NCI-H146 treated with DMSO at 0.1 percent for 48 hours (cell line): ENCODE data around the gene LIPJ.

Experiments used
- DNase-seq: peaks from one replicate; lab custom pipeline; 2025; ENCODE audit not compliant: unreplicated experiment; lab: John Stamatoyannopoulos, UW

Gene LIPJ

GRCh38 chr10:88586462-88586861 lies at the start of gene LIPJ:
TSS of gene LIPJ (plus strand) at chr10:88586762. CDS start at chr10:88590688, 3,926 bp downstream.
- DNase-seq: no peak

- DNase-seq: no peak
Observed at GRCh38 chr10:88537322-88537721, 49.2 kb upstream of the LIPJ start.

- DNase-seq: no peak
Observed at GRCh38 chr10:88538048-88538447, 48.5 kb upstream of the LIPJ start.

- no peak for DNase-seq
Observed at GRCh38 chr10:88540351-88540750, 46.2 kb upstream of the LIPJ start.

- DNase-seq: no peak
Observed at GRCh38 chr10:88541116-88541626, 45.4 kb upstream of the LIPJ start.

GRCh38 chr10:88542522-88542921 lies 44.0 kb upstream of the LIPJ start:
- DNase-seq: no peak

- DNase-seq: no peak
Observed at GRCh38 chr10:88544140-88544870, 42.3 kb upstream of the LIPJ start.

GRCh38 chr10:88545359-88545758 lies 41.2 kb upstream of the LIPJ start:
- DNase-seq: no peak

- DNase-seq: no peak
Observed at GRCh38 chr10:88546497-88546896, 40.1 kb upstream of the LIPJ start.

- no peak for DNase-seq
Observed at GRCh38 chr10:88551246-88551645, 35.3 kb upstream of the LIPJ start.

GRCh38 chr10:88553116-88553752 lies 33.3 kb upstream of the LIPJ start:
- peak; percentile 20 for DNase-seq

- DNase-seq: no peak
Observed at GRCh38 chr10:88555190-88555908, 31.2 kb upstream of the LIPJ start.

GRCh38 chr10:88557256-88557655 lies 29.3 kb upstream of the LIPJ start:
- no peak for DNase-seq

- no peak for DNase-seq
Observed at GRCh38 chr10:88557658-88558057, 28.9 kb upstream of the LIPJ start.

- DNase-seq: no peak
Observed at GRCh38 chr10:88562152-88562551, 24.4 kb upstream of the LIPJ start.

GRCh38 chr10:88565072-88565471 lies 21.5 kb upstream of the LIPJ start:
- peak; percentile 20 for DNase-seq

GRCh38 chr10:88582411-88582805 lies 4.2 kb upstream of the LIPJ start:
- no peak for DNase-seq

GRCh38 chr10:88582806-88583583 lies 3.6 kb upstream of the LIPJ start, which contains the start of gene RNLS:
TSS of gene RNLS (minus strand) at chr10:88583318.
- DNase-seq: no peak

- no peak for DNase-seq
Observed at GRCh38 chr10:88583584-88583957, 3.0 kb upstream of the LIPJ start.

GRCh38 chr10:88592381-88592780 lies 5.8 kb downstream of the LIPJ start:
- DNase-seq: no peak

GRCh38 chr10:88592906-88593305 lies 6.3 kb downstream of the LIPJ start:
- no peak for DNase-seq
